OCI-LY3 (cell line): ENCODE data around the gene LRRC46.

Source experiments
- H2AFZ ChIP-seq: fragments of 200-600, 300-600 bp; shearing (Covaris generic); 2 replicates; pipeline ENCODE4 v1.6.0; 2014; ENCODE audit warnings: antibody characterized with exemption, low read depth, low read length
- H3K27ac ChIP-seq: fragments of 200-600, 300-600 bp; sonication (generic); 2 replicates; pipeline ENCODE4 v1.5.1; 2014; ENCODE audit warnings: mild to moderate bottlenecking, low read length, moderate library complexity, mixed read lengths
- H3K27me3 ChIP-seq: fragments of 200-600, 300-600 bp; sonication (generic); 2 replicates; pipeline ENCODE4 v1.6.1; 2014; ENCODE audit warnings: low read depth, low read length, mixed read lengths
- H3K36me3 ChIP-seq: fragments of 200-600, 300-600 bp; sonication (generic); replicated peaks from 2 replicates; pipeline ENCODE3; 2014; ENCODE audit warnings: low read depth, low read length, mixed read lengths
- H3K4me1 ChIP-seq: fragments of 300-600, 200-600 bp; sonication (generic); 2 replicates; pipeline ENCODE4 v1.6.1; 2014; ENCODE audit warnings: low read length, mixed read lengths
- H3K4me2 ChIP-seq: fragments of 200-600, 300-600 bp; sonication (generic); 2 replicates; pipeline ENCODE4 v1.6.1; 2014; ENCODE audit warnings: low read length, mixed read lengths
- H3K4me3 ChIP-seq: fragments of 300-600, 200-600 bp; sonication (generic); 2 replicates; pipeline ENCODE4 v1.5.1; 2014; ENCODE audit warnings: antibody characterized with exemption, mild to moderate bottlenecking, low read length, moderate library complexity
- H3K79me2 ChIP-seq: fragments of 300-600, 200-600 bp; shearing (Covaris generic); 2 replicates; pipeline ENCODE4 v1.6.1; 2014; ENCODE audit warnings: mild to moderate bottlenecking, low read length, mixed read lengths
- H3K9ac ChIP-seq: fragments of 300-600, 200-600 bp; shearing (Covaris generic); 2 replicates; pipeline ENCODE4 v1.6.0; 2014; ENCODE audit warnings: mild to moderate bottlenecking, low read length, moderate library complexity
- H3K9me3 ChIP-seq: fragments of 200-600, 300-600 bp; shearing (Covaris generic); 2 replicates; pipeline ENCODE4 v1.6.1; 2014; ENCODE audit warnings: low read length, mixed read lengths; ENCODE audit not compliant: insufficient read depth
- H4K20me1 ChIP-seq: fragments of 200-600, 300-600 bp; sonication (generic); 2 replicates; pipeline ENCODE4 v1.6.1; 2016; ENCODE audit warnings: low read length, mixed read lengths; ENCODE audit not compliant: insufficient read depth
- EZH2phosphoT487 ChIP-seq: fragments of 200-600 bp; shearing (Covaris generic); IDR thresholded peaks from 2 replicates; pipeline ENCODE4 v1.6.1; 2018; ENCODE audit warnings: antibody characterized with exemption, mixed run types, low read depth
- TF ChIP-seq, protein P1 (sequence below): fragments of 200-600, 300-600 bp; sonication (generic); IDR thresholded peaks from 2 replicates; pipeline ENCODE4 v1.5.1; 2014; ENCODE audit warnings: antibody characterized with exemption, low read length, low read depth

LRRC46 gene

DNA sequence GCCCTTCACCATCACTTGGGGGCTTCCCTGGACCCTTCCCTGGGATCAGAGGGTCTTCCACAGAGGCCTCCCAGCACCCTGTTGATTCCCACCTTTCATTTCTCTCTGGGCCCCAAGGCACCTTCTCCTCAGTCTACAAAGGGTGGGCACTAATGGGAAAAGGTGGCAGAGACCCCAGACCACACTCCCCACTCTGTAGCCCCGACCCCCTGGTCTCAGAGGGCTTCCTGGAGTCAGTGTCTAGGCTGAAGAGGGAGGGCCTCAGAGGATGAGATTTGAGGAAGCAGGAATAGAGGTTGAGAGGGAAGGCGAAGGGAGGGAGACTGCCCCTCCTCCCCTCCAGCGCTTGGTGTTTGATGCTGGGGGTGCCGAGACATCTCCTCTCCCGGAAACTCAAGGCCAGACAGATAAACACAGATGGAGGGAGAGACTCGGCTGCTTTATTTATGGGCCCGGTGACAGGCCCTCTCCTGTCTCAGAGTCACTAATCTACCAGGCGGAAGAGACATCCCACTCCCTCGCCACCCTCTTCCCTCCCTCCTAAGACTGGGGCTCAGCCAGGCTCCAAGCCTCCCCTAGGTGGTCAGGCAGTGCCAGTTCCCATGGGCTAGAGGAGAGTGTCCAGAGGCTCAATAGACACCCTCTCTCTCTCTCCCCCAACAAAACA is 46.0 kb downstream of the LRRC46 start:
- H3K4me3 ChIP-seq, result no peak overlapping the region
- no peaks in the 10 kb centered on the region for H4K20me1 ChIP-seq
- peak overlapping the region; percentile 31; the same call in 1 of the 2 replicates for H3K9ac ChIP-seq
- no peaks in the 10 kb centered on the region for H3K36me3 ChIP-seq
- peaks cover 91% of the 10 kb centered on the region for H3K4me1 ChIP-seq
- peak overlapping the region; percentile 31 for H2AFZ ChIP-seq
- TF ChIP-seq, protein P1, sequence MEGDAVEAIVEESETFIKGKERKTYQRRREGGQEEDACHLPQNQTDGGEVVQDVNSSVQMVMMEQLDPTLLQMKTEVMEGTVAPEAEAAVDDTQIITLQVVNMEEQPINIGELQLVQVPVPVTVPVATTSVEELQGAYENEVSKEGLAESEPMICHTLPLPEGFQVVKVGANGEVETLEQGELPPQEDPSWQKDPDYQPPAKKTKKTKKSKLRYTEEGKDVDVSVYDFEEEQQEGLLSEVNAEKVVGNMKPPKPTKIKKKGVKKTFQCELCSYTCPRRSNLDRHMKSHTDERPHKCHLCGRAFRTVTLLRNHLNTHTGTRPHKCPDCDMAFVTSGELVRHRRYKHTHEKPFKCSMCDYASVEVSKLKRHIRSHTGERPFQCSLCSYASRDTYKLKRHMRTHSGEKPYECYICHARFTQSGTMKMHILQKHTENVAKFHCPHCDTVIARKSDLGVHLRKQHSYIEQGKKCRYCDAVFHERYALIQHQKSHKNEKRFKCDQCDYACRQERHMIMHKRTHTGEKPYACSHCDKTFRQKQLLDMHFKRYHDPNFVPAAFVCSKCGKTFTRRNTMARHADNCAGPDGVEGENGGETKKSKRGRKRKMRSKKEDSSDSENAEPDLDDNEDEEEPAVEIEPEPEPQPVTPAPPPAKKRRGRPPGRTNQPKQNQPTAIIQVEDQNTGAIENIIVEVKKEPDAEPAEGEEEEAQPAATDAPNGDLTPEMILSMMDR, result no peak
- no peak for TF ChIP-seq EZH2phosphoT487
- no peaks in the 10 kb centered on the region for H3K9me3 ChIP-seq
- H3K79me2 ChIP-seq, result no peaks in the 10 kb centered on the region
- H3K27ac ChIP-seq, result peak overlapping the region; percentile 63
- peak overlapping the region; percentile 21 for H3K4me2 ChIP-seq
- no peaks in the 10 kb centered on the region for H3K27me3 ChIP-seq

DNA sequence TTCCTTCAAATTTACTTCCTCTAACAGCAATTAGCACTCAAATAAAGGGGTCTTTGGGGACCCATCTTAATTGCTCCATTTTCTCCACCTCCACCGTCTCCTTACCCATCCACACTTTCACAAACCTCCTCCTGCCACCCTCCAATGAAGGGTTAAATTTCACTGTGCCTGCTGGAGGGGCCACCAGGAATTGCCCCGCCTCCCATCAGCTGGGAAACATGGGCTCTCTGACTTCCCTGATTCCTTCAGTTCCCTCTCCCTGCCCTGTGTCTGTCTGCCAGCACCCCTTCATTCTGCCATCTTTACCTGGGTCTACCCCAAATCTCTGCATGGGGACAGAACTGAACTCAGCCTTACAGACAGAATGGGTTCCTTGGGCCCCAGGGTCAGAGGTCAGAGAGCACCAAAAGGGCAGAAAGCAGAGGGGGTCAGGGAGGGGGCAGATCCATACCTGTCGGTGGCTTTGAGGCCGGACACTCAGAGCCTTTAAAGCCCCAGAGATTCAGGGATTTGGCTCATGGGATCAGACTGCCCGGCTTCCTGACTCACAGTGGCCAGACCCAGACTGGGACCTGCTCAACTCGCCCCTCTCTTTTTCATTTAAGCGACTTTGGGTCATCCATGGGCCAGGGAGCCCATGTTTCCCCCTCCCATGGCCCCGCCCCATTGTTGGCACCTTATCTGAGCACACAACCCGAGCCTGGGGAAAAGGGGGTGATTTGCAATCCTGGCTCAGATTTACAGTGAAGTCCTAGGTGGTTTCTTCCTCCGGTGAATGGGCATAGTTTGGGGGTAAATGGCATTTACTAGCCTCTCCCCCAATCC is 46.9 kb downstream of the LRRC46 start:
- no peak for TF ChIP-seq EZH2phosphoT487
- TF ChIP-seq, protein P1, result no peak
- no peak overlapping the region for H3K4me2 ChIP-seq
- H3K27ac ChIP-seq, result peak overlapping the region; percentile 63
- no peaks in the 10 kb centered on the region for H3K79me2 ChIP-seq
- H3K9ac ChIP-seq, result peak overlapping the region; percentile 31; the same call in 1 of the 2 replicates
- no peaks in the 10 kb centered on the region for H3K27me3 ChIP-seq
- H4K20me1 ChIP-seq, result no peaks in the 10 kb centered on the region
- no peaks in the 10 kb centered on the region for H3K9me3 ChIP-seq
- peaks cover 87% of the 10 kb centered on the region for H3K4me1 ChIP-seq
- H3K4me3 ChIP-seq, result no peak overlapping the region
- no peaks in the 10 kb centered on the region for H3K36me3 ChIP-seq
- peak overlapping the region; percentile 31; the same call in 1 of the 2 replicates for H2AFZ ChIP-seq

DNA sequence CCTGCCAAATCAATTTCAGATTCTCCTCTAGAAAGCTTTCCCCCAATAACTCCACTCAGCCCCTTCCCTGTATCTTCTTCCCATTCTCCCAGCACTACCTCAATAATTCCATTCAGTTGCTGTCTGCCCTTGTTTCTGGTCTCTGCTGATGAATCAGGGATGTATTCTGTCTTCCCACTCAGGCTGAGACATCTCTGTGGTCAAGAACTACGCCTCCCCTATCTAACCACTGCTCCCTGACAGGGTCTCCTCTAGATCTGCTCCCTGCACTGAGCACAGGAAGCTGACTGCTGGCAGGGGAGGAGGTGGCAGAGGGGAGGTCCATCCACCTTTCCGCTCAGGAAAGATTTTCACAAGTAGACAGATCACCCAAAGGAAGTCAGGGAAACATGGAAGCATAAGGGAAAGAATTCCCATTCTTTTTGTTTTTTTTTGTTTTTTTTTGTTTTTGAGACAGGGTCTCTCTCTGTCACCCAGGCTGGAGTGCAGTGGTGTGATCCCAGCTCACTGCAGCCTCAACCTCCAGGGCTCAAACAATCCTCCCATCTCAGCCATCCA is 47.6 kb downstream of the LRRC46 start:
- TF ChIP-seq, protein P1, result no peak
- no peak for TF ChIP-seq EZH2phosphoT487
- H4K20me1 ChIP-seq, result no peaks in the 10 kb centered on the region
- H3K4me3 ChIP-seq, result no peak overlapping the region
- H3K79me2 ChIP-seq, result no peaks in the 10 kb centered on the region
- no peaks in the 10 kb centered on the region for H3K9me3 ChIP-seq
- H3K27ac ChIP-seq, result peak overlapping the region; percentile 63
- H3K36me3 ChIP-seq, result no peaks in the 10 kb centered on the region
- H3K27me3 ChIP-seq, result no peaks in the 10 kb centered on the region
- peaks cover 83% of the 10 kb centered on the region for H3K4me1 ChIP-seq
- no peak overlapping the region; the same call in 1 of the 2 replicates for H3K9ac ChIP-seq
- H3K4me2 ChIP-seq, result no peak overlapping the region
- H2AFZ ChIP-seq, result 0 out of 2 replicates have a peak overlapping the region, but pooled peaks have one; percentile 31
